ENCODE data around the gene SFSWAP. TPM values are rescaled to one million over a fixed set of nuclear protein-coding genes. Genes with fewer than 3 reads are reported as not detected.

Gene SFSWAP
- total and polyA plus RNA-seq, 2 of the 13 experiments (the other 11 are each of a cell fraction or from before 2014, with no cell fraction given), result 17.1 to 27.7 TPM

GRCh38 chr12:131710464-131711457 lies at the start of gene SFSWAP (continued):
- peak; percentile 86; the same call in 1 of the 2 replicates for TF ChIP-seq HBP1 (CRISPR knock-in tag; IDR thresholded peaks at IDR 0.05; ENCODE audit: low read depth)
- no peak for TF ChIP-seq JARID2 (CRISPR knock-in tag; IDR thresholded peaks at IDR 0.05; ENCODE audit: insufficient replicate concordance)
- peak; percentile 84; the same call in 1 of the 2 replicates for TF ChIP-seq ZNF446 (CRISPR knock-in tag; IDR thresholded peaks at IDR 0.05)
- peak; percentile 96 for TF ChIP-seq ZFY (CRISPR knock-in tag; IDR thresholded peaks at IDR 0.05)
- TF ChIP-seq ZNF841 (CRISPR knock-in tag; IDR thresholded peaks at IDR 0.05; ENCODE audit: borderline replicate concordance), result no peak
- TF ChIP-seq HNRNPK (IDR thresholded peaks at IDR 0.05; ENCODE audit: low read depth, low read length, poor library complexity, severe bottlenecking), result peak; percentile 28
- TF ChIP-seq CHD4 (IDR thresholded peaks at IDR 0.05; ENCODE audit: borderline replicate concordance, low read length), result no peak
- 0 out of 2 replicates have a peak, but pooled peaks have one; percentile 73 for TF ChIP-seq ZNF264 (CRISPR knock-in tag; IDR thresholded peaks at IDR 0.05)
- no peak; the same call in 1 of the 2 replicates for TF ChIP-seq ATF3 (CRISPR knock-in tag; IDR thresholded peaks at IDR 0.05)
- TF ChIP-seq ETV5 (CRISPR knock-in tag; IDR thresholded peaks at IDR 0.05; ENCODE audit: borderline replicate concordance), result peak; percentile 91
- peak; percentile 68; the same call in 1 of the 2 replicates for TF ChIP-seq CBX5 (CRISPR knock-in tag; IDR thresholded peaks at IDR 0.05; ENCODE audit: borderline replicate concordance)
- no peak for TF ChIP-seq SIX1 (CRISPR knock-in tag; IDR thresholded peaks at IDR 0.05; ENCODE audit: borderline replicate concordance)
- TF ChIP-seq ZBTB1 (CRISPR knock-in tag; IDR thresholded peaks at IDR 0.05; ENCODE audit: borderline replicate concordance), result no peak
- no peak for TF ChIP-seq PBX2 (CRISPR knock-in tag; IDR thresholded peaks at IDR 0.05)
- no peak for TF ChIP-seq NFYB (CRISPR knock-in tag; IDR thresholded peaks at IDR 0.05)
- peak; percentile 82; the same call in 1 of the 2 replicates for TF ChIP-seq KDM5B (CRISPR knock-in tag; IDR thresholded peaks at IDR 0.05; ENCODE audit: borderline replicate concordance)
- no peak for TF ChIP-seq ZC3H4 (CRISPR knock-in tag; IDR thresholded peaks at IDR 0.05; ENCODE audit: borderline replicate concordance)
- TF ChIP-seq ZNF496 (CRISPR knock-in tag; IDR thresholded peaks at IDR 0.05; ENCODE audit: insufficient replicate concordance), result no peak
- TF ChIP-seq, protein P1, sequence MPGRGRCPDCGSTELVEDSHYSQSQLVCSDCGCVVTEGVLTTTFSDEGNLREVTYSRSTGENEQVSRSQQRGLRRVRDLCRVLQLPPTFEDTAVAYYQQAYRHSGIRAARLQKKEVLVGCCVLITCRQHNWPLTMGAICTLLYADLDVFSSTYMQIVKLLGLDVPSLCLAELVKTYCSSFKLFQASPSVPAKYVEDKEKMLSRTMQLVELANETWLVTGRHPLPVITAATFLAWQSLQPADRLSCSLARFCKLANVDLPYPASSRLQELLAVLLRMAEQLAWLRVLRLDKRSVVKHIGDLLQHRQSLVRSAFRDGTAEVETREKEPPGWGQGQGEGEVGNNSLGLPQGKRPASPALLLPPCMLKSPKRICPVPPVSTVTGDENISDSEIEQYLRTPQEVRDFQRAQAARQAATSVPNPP (CRISPR knock-in tag; IDR thresholded peaks at IDR 0.05), result peak; percentile 92; the same call in 1 of the 2 replicates
- TF ChIP-seq ZNF251 (CRISPR knock-in tag; IDR thresholded peaks at IDR 0.05), result no peak
- no peak for TF ChIP-seq ZNF678 (CRISPR knock-in tag; IDR thresholded peaks at IDR 0.05)
- TF ChIP-seq ZFAT (CRISPR knock-in tag; conservative IDR thresholded peaks at IDR 0.05), result peak; percentile 100
- no peak for TF ChIP-seq THYN1 (CRISPR knock-in tag; IDR thresholded peaks at IDR 0.05; ENCODE audit: borderline replicate concordance, low read depth)
- peak; percentile 80 for TF ChIP-seq ZNF20 (CRISPR knock-in tag; IDR thresholded peaks at IDR 0.05)
